NCI-H510A treated with DMSO at 0.1 percent for 48 hours (cell line): Measurements from ENCODE around the gene FNDC10.
"Not testable (repeated sequence)": the region's sequence is repeated elsewhere in the genome, so short reads cannot be mapped to it uniquely, and the experiment has no call there.

Source experiments
- DNase-seq: peaks from one replicate; lab custom pipeline; 2025; lab: John Stamatoyannopoulos, UW

The FNDC10 gene

DNA sequence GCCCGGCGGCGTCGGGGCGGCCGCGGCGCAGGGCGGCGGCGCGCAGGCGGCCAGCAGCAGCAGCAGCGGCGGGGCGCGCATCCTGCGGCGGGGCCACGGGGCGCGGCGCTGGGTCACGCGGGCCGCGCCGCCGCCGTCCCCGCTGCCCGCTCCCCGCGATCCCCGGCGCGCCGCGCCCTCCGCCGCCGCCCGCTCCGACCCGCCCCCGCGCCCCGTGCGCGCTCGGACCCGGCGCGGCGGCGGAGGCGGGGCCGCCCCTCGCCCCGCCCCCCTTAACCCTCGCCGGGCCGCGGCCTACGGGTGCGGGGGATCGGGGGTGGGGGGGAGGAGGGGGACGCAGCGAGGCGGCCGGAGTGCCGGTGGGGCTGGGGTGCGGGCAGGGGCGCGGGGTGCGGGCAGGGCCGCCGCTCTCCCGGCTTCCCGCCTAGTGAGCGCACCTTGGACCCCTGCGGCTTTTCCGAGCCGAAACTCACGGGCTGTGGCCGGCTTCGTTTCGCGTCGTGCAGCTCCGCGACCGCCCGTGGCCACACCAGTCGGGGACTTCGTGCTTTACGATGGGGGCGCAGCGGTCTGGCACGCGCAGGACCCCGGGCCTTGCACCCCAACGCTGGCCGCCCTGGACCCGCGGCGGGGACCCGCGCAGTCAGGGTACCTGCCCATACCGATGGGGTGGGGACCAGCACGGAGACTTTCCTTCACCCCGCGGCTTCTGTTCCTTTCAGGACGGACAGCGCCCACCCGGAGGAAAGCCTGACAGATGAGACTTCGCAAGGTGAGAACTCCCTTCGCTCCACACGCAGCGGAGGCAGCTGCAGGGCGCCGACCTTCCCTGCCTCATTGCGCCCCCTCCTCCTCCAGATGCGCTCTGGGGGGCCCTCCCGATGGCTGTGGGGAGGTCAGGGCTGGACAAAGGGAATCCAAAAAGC is at the start of gene FNDC10:
Gene FNDC10 (minus strand): TSS at position 201 of the 926 bp plus-strand sequence. CDS start 120 bp downstream, at position 81.
- no peak for DNase-seq

DNA sequence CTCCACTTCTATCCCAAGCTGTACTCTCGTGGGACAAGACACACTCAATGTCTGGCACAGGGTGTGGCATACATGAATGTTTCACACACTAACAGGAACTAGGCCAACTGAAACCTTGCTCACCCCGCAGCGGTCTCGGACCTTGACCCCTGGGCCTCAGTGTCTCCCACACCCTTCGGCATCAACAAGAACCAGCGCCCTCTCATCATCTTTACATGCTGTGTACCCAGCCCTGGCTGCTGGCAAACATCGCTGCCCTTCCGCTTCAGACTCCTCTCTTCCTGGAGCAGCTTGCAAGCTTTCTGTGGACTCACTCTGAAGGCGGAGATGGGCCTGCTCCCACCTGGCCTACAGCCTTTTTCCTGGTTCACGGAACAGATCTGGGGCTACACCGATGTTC is 48.3 kb upstream of the FNDC10 start:
- DNase-seq: not testable (repeated sequence)

DNA sequence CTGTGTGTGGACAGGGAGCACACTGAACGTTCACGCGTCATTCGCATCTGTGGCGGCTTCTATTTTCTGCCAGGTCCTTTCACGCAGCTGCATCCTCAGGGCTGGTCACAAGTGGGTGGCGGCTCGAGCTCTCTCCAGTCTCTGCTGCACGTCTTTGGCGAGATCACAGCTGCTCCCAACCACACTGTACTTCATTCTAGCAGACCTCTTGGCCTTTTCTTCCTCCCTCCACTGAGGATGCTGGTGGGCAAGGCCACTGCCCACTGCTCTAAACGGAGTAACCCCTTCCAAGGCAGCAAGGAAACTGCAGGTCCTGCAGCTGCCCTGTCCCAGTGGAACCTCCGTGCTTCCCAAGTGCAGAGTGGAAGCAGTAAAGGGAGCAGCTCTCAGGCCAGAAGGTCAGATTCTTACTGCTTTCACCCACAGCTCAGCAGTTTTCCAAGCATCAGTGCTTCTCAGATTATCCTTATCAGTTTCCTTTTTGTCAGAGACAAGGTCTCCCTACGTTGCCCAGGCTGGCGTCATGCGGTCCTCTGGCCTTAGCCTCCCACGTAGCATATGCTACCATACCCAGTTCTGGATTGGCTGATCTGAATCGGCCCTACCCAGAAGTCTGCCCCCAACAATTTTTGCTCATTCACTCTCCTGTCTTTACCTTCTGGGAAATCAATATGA is 47.8 kb upstream of the FNDC10 start:
- not testable (repeated sequence) for DNase-seq

DNA sequence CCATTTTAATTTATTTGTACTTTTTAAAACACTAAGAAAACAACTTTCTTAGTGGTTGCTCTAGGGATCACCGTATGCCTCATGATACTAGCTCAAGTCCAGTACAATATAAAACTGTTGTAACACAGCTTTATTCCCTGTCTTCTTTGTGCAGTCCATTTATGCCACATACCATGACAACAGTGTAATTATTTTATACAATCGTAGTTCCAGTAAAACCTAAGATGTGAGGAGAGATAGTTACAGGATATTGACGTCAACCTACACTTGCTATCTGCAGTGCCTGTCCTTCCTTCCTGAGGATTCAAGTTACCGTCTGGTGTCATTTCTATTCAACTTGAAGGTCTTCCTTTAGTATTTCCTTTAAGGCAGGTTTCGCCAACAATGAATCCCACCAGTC is 46.4 kb upstream of the FNDC10 start:
- DNase-seq: not testable (repeated sequence)

DNA sequence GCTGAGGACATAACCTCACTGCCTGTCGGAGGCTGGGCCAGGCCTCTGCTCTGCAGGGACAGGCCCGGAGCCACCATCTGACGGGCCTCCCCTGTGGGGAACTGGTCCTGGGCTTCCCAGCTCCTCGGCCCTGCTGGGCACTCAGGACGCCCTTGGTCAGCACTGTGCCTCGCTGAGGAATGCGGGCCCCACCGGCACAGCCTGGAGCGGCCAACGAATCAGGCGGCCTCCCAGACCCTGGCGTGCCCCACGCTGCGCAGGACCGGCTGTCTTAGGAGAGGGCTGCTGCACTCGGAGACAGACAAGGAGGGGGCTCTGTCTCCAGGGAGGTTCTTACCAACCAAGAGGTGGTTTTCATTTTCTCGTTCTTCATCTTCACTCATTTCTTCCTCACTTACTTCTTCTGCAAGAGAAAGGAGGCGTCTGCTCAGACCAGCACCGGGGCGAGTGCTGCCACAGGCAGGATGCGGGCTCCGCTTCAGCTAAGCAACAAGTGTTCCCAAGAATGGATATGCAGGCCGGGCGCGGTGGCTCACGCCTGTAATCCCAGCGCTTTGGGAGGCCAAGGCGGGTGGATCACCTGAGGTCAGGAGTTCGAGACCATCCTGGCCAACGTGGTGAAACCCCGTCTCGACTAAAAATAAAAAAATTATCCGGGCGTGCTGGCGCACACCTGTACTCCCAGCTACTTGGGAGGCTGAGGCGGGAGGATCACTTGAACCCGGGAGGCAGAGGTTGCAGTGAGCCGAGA is 41.0 kb upstream of the FNDC10 start:
- DNase-seq: not testable (repeated sequence)

DNA sequence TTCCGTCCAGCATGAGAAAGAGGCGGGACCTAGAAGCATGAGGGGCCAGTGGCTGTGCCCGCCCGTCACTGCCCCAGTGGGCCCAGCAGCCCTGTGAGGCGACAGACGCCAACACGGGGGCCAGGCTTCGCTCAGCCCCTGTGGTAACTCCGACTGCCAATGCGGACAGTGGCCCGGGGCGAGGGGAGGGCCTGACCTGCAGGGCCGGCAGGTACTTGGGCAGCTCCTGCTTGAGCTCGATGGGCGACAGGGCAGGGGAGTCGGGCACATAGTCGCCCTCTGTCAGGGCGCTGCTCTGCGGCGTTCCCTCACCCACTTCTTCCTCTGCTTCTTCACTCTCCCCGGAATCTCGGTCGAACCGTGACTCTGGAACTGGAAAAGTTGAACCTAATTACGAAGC is 40.1 kb upstream of the FNDC10 start:
- not testable (repeated sequence) for DNase-seq

DNA sequence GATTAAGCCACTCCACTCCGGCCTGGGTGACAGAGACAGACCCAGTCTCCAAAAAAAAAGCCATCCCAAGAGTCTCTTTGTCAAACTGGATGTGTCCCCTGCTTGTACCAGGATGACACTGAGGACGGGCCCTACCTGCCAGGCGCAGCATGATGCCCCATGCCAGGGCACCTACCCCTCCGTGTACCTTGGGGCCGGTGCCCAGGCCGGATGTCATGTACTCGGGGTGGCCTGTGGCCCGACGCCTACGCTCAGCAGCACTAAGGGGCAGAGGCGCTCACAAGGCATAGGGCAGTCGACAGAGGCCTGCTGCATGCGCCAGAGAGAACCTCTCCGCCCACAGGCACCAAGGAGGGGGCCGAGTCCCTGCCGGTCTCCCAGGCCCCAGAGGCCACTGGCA is 39.4 kb upstream of the FNDC10 start:
- not testable (repeated sequence) for DNase-seq

DNA sequence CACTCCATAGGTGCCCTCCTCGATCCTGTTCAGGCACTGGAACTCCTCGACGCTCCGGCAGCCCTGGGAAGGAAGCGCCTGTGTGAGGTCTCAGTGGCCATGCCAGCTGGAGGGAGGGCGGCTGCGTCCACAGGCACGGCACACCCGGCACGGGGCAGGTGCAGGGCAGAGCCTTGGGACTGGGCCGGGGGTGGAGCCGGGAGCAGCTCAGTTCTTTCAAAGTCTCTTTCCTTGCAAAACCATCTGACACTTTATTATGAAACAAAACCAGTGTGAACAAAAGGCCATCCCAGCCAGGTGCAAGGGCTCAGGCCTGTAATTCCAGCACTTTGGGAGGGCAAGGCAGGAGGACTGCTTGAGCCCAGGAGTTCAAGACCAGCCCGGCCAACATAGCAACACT is 38.6 kb upstream of the FNDC10 start:
- DNase-seq: not testable (repeated sequence)

DNA sequence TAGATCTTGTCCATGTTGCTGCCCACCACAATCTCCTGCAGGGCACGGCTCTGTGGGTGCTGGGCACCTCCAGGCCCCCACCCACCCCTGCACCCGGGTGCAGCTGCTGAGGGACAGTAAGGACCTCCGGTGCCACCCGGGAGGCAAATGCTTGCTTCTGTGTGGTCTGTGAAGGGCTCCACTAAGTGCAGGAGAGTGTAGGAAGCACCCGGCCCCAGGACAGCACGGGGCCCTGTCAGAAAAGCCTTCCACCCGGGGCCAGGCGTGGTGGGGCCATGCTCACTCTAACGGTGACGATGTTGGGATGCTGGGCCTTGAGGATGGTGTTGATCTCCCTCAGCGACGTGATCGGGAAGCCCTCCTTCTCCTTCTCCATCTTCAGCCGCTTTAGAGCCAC is 37.5 kb upstream of the FNDC10 start:
- not testable (repeated sequence) for DNase-seq

DNA sequence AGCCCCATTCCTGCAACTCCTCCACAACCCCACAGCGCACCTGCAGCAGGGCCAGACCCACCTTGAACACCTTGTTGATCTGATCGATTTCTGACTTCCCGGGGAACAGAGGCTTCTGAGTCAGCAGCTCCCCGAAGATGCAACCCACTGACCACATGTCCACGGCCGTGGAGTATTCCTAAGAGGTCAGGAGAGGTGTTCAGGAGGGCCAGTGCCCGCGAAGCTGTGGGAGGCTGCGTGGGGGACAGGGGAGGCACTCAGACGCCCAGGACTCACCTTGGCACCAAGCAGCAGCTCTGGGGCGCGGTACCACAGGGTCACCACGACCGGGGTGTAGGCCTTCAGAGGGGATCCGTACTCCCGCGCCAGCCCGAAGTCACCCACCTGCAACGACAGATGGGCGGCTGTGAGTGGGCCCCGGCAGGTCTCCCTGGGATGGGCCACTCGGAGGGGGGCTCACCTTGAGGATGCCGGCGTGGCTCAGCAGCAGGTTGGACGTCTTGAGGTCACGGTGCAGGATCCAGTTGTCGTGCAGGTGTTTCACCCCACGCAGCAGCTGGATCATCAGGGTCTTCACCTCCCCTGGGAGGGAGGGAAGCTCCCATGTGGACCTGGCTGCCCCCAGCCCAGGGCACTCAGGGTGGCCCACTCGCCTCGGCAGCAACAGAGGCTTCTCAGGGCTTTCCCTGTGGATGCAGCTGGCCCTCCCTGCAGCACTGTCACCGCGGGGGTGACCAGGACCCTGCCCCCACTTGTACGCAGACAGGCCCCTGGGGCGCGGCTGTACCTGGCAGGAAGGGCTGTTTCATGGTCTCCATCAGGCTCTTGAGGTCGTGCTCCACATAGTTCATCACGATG is 36.9 kb upstream of the FNDC10 start:
- not testable (repeated sequence) for DNase-seq

DNA sequence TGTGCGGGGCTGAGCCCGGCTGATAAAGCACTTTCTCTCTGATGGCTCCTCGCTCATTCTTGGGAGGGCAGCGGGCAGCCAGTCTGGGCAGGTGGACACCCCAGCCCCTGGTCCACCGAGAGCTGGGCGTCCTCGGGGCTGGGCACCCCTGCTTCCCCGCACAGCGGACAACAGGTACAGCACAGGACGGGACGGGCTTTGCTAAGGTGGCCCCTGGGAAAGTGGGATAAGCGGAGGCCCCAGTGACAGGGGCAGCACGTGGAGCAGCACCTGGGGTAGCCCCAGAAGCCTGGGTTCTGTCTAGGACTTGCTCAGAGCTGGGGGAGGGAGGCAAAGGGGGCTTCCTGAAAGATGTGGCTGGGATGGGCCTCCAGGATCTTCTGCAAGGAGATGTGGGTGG is 34.7 kb upstream of the FNDC10 start:
- DNase-seq: not testable (repeated sequence)

DNA sequence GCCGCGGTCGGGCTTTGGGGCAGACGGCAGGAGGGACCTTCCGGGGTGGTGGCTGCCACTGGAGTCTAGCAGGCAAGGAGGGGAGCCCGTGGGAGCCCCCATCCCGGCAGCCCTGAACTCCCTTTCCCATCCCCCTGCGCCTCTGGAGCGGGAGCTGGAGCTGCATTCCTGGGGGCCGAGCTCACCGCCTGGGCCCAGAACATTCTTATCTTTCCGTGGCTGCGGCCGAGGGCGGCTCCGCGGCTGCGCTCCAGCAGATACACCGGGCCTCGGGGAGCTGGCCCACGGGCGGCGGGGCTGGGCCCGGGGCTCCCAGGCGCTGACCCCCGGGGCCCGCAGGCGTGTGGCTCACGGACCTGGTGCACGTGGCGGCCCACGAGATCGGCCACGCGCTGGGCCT is 33.5 kb upstream of the FNDC10 start:
- not testable (repeated sequence) for DNase-seq

DNA sequence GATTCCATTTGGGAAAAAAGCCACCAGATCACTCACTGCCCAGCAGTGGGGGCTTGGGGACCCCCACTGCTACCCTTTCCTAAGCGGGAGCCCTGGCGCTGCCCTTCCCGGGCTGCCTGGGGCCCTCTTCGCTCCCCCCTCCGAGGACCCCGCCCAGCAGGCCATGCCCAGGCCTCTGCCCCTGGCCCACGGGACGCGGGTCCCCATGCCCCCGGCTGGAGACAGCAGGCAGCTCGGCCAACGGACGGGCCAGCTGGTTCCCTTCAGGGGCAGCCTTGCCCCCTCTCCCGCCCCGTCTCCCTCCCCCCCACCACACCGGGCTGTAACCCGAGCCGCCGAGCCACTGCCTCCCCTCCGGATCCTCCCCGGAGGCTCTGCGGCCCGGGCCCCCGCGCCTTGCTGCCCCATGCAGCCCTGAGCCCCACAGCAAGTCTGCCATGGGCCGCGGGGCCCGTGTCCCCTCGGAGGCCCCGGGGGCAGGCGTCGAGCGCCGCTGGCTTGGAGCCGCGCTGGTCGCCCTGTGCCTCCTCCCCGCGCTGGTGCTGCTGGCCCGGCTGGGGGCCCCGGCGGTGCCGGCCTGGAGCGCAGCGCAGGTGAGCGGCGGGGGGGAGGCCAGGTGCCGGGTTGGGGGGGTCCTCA is 32.0 kb upstream of the FNDC10 start, which contains the start of gene MMP23B:
Gene MMP23B (plus strand): TSS at position 392 of the 639 bp plus-strand sequence. CDS start 46 bp downstream, at position 438.
- DNase-seq: peak; percentile 49

DNA sequence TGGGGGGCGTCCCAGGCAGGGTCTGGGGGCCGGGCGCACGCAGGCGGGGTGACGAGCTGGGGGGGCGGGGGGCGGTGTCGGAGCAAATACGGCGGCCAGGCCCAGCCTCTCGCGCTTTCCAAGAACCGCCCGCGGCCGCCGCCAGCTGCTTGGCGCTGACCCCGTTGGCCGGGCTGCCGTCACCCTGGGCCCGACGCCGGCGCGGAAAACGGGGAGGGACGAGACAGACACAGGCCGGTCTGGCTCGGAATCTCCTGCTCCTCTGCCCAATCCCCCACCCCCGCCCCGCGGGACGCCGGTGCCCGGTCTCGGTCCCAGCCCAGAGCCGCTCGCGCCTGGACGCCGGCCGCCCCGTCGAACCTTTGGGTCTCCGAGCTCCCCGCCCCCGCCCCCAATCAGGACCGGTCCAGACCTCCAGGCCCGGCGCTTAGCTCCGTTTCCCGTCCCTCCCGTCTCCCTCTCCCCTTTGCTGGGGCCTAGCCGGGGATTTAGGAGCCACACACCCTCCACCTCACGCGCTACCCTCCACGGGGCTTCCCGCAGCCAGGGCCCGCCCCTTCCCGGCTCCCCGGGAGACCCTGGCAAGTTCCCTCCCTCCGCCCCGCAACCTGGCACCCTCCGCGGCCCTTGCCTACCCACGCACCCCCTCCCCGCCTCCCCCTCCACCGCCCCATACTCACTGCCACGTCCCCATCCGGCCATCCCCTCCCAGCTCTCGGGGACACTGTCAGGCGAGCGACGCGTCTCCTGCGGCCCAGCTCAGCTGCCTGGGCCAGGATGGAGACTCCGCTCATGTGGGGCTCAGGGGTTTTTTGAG is 31.2 kb upstream of the FNDC10 start:
- DNase-seq: no peak

DNA sequence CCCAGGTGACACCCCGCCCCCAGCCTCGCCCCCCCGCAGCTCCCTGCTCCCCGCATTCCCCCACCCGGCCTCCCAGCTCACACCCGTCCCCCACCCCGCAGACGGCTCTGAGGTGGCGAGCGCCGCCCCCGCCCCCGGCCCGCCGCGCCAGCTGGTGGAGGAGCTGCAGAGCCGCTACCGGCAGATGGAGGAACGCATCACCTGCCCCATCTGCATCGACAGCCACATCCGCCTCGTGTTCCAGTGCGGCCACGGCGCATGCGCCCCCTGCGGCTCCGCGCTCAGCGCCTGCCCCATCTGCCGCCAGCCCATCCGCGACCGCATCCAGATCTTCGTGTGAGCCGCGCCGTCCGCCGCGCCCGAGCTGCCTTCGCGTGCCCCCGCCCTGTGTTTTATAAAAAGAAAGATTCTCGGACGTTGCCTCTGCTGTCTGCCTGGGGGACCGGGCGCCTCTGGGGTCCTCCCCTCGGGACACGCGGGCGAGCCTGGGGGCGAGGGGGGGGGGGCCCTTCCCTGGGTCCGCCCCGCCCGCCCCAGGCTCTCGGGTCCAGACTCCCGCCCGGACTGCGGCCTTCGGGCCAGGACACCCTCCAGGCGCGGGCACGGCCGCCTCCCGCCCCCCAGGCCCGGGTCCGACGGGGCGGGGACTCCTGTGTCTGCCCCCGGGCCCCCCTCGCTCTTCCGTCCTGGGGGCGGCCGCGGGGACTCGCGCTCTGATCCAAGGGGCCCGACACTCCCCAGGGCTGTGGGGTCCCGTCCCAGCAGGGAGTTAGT is 30.4 kb upstream of the FNDC10 start:
- DNase-seq: peak; percentile 93

DNA sequence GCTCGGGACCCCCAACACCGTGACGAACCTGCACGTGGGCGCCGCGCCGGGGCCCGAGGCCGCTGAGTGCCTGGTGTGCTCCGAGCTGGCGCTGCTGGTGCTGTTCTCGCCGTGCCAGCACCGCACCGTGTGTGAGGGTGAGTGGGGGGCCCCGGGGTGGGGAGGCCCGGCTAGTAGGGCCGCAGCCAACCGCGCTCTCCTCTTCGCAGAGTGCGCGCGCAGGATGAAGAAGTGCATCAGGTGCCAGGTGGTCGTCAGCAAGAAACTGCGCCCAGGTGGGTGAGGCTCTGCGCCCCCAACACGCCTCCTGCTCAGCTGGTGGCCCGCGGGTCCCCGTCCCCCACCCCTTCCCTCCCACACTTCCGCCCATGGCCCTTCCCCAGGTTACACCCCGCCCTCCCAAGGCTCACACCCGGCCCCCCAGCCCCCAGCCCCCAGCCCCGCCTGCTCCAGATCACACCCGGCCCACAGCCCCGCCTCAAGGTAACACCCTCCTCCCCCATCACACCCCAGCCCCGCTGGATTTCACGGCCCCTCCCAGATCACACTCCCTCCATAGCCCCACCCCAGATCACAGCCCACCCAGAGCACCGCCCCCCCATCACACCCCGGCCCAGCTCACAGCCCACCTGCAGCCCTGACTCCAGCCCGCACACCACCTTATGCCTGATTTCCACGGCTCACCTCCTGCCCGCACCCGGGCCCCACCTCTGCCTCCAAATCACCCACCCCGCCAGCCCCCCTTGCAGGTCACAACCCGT is 29.7 kb upstream of the FNDC10 start:
- DNase-seq: no peak

DNA sequence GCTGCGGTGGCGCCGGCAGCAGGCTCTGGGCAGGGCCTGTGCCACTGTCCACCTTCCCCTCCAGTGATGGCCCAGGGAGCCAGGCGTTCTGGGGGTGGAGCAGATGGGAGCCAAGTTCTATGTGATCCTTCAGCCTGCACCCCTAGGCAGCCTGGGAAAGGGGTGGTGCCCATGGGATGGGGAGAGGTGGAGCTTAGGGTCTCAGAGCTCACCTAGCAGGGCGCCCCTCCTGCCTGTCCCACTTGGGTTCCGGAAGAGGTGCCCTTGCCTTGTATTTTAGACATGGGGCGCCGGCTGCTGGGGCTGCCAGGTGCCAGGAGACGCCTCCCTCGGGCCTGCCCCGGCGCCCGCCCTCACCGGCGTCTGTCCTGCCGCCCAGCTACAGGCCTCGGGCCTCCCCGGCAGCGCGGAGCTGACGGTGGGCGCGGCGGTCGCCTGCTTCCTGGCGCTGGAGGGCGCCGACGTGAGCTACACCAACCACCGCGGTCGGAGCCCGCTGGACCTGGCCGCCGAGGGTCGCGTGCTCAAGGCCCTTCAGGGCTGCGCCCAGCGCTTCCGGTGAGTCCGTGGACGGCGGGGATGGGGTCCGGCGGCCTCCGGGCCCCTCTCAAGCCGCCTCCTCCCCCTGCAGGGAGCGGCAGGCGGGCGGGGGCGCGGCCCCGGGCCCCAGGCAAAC is 29.0 kb upstream of the FNDC10 start:
- no peak for DNase-seq
